HepG2 (cell line): Measurements from ENCODE around the gene CDX1. TPM values are rescaled to one million over a fixed set of nuclear protein-coding genes. Genes with fewer than 3 reads are reported as not detected.

Experiments
- ARHGAP35 ChIP-seq: sonication (generic); formaldehyde crosslinking; IDR thresholded peaks from 2 replicates; pipeline ENCODE4 v1.9.0; 2022; ENCODE audit warnings: mild to moderate bottlenecking, inconsistent platforms, moderate library complexity, missing genetic modification reagents, borderline replicate concordance
- ASH2L ChIP-seq: fragments of 300-600, 200-600 bp; sonication (generic); IDR thresholded peaks from 2 replicates; pipeline ENCODE4 v1.7.0; 2017; ENCODE audit warnings: low read depth, mild to moderate bottlenecking, moderate library complexity, mixed read lengths, low read length; ENCODE audit not compliant: insufficient read length
- HES4 ChIP-seq: sonication (generic); formaldehyde crosslinking; IDR thresholded peaks from 2 replicates; pipeline ENCODE4 v1.9.0; 2021; ENCODE audit warnings: mild to moderate bottlenecking, missing genetic modification reagents, borderline replicate concordance
- HNF1A ChIP-seq, 2 experiments: sonication (generic) in 1 of 2; formaldehyde crosslinking in 1 of 2; IDR thresholded peaks; 2 replicates each; pipeline versions ENCODE4 v1.4.0 to v1.6.1; 2016 to 2020; ENCODE audit warnings: borderline replicate concordance in 1 of 2, low read depth in 1 of 2, mild to moderate bottlenecking in 1 of 2, missing genetic modification reagents in 1 of 2
- IRF9 ChIP-seq: sonication (generic); formaldehyde crosslinking; IDR thresholded peaks from 2 replicates; pipeline ENCODE4 v1.8.0; 2022; ENCODE audit warnings: missing genetic modification reagents, mild to moderate bottlenecking, borderline replicate concordance
- NFKB2 ChIP-seq: sonication (generic); formaldehyde crosslinking; IDR thresholded peaks from 2 replicates; pipeline ENCODE4 v1.4.0; 2020; ENCODE audit warnings: missing genetic modification reagents, borderline replicate concordance
- POLR2AphosphoS2 ChIP-seq: IDR thresholded peaks from 2 replicates; pipeline ENCODE4 v1.6.1; 2011; ENCODE audit warnings: low read depth, low read length, improper control_type of control experiment
- TFE3 ChIP-seq: IDR thresholded peaks from 2 replicates; pipeline ENCODE4 v1.6.1; 2016
- TOPORS ChIP-seq: sonication (generic); formaldehyde crosslinking; IDR thresholded peaks from 2 replicates; pipeline ENCODE4 v1.8.0; 2023; ENCODE audit warnings: mild to moderate bottlenecking, missing genetic modification reagents
- ZMAT3 ChIP-seq: sonication (generic); formaldehyde crosslinking; conservative IDR thresholded peaks from 2 replicates; pipeline ENCODE4 v1.7.0; 2021; ENCODE audit warnings: missing genetic modification reagents
- ZNF205 ChIP-seq: IDR thresholded peaks from 2 replicates; pipeline ENCODE4 v1.6.1; 2018; ENCODE audit warnings: missing biosample characterization, missing genetic modification reagents
- ZNF609 ChIP-seq: sonication (generic); formaldehyde crosslinking; IDR thresholded peaks from 2 replicates; pipeline ENCODE4 v1.4.0; 2020; ENCODE audit warnings: mild to moderate bottlenecking, missing genetic modification reagents, borderline replicate concordance
- polyA plus RNA-seq, 8 experiments: library from polyadenylated mRNA; depleted of rRNA in 3 of 8; stranded (reverse) in 7 of 8; unstranded in 1 of 8; fragments of >200 nt; fragmentation: Illumina TruSeq in 4 of 8; extraction: Trizol in 4 of 8; gene quantifications; 2 replicates each; pipeline versions ENCODE4 v1.2.1 to v1.2.3, GENCODE V29; 2011 to 2016; ENCODE audit warnings: low read depth in 4 of 8, missing spikeins in 1 of 8, mixed read lengths in 1 of 8; ENCODE audit not compliant: insufficient read depth in 1 of 8
- total RNA-seq, 5 experiments: library from RNA; depleted of rRNA; stranded (reverse); fragments of >200 nt; fragmentation: Illumina TruSeq; extraction: Trizol; gene quantifications; 2 replicates each; pipeline ENCODE4 v1.2.3, GENCODE V29; 2016; ENCODE audit warnings: low read depth in 1 of 5

Gene CDX1
- total and polyA plus RNA-seq, 2 of the 13 experiments (the other 11 are each of a cell fraction or from before 2014, with no cell fraction given) = not detected

- TF ChIP-seq ZNF609 (CRISPR knock-in tag) (peak; percentile 61; the same call in 1 of the 2 replicates), TOPORS (CRISPR knock-in tag) (no peak), HNF1A (IDR thresholded peaks at IDR 0.05; ENCODE audit: low read depth) (no peak), HNF1A (CRISPR knock-in tag; IDR thresholded peaks at IDR 0.05; ENCODE audit: borderline replicate concordance) (no peak), POLR2AphosphoS2 (no peak), ZMAT3 (CRISPR knock-in tag) (0 out of 2 replicates have a peak, but pooled peaks have one; percentile 40), HES4 (no peak), ZNF205 (CRISPR knock-in tag) (0 out of 2 replicates have a peak, but pooled peaks have one; percentile 37), TFE3 (CRISPR knock-in tag) (no peak), IRF9 (CRISPR knock-in tag) (no peak), ASH2L (no peak), NFKB2 (CRISPR knock-in tag) (no peak; the same call in 1 of the 2 replicates), ARHGAP35 (CRISPR knock-in tag) (0 out of 2 replicates have a peak, but pooled peaks have one; percentile 42)
Observed at GRCh38 chr5:150138551-150139265, 27.9 kb upstream of the CDX1 start (continued).
